Measurements from ENCODE around the gene IMPA2.

GRCh38 chr18:11999429-11999828 lies 18.1 kb downstream of the IMPA2 start:
- TF ChIP-seq CTCF (IDR thresholded peaks at IDR 0.05; ENCODE audit: low read depth, low read length, poor library complexity, severe bottlenecking) (no peak), EZH2phosphoT487 (IDR thresholded peaks at IDR 0.05; ENCODE audit: borderline replicate concordance, low read length) (no peak)

All from DOHH2 (cell line).